Urinary bladder (tissue), 4 donors: Measurements from ENCODE around the gene IMP4. TPM values are rescaled to one million over a fixed set of nuclear protein-coding genes. Genes with fewer than 3 reads are reported as not detected.

Source experiments
- DNase-seq: peaks from one replicate; pipeline ENCODE4 v3.0.0-alpha.2; 2015; ENCODE audit errors: extremely low spot score
- H3K27ac ChIP-seq: one replicate; pipeline ENCODE4 v1.5.1; 2013; ENCODE audit warnings: low read depth, mild to moderate bottlenecking, moderate library complexity
- H3K36me3 ChIP-seq: one replicate; pipeline ENCODE4 v1.6.1; 2013; ENCODE audit warnings: mild to moderate bottlenecking, moderate library complexity; ENCODE audit not compliant: insufficient read depth
- H3K4me1 ChIP-seq: one replicate; pipeline ENCODE4 v1.6.1; 2013; ENCODE audit warnings: mild to moderate bottlenecking, moderate library complexity; ENCODE audit not compliant: insufficient read depth
- H3K4me3 ChIP-seq: one replicate; pipeline ENCODE4 v1.5.1; 2013; ENCODE audit warnings: low read depth, low read length
- WGBS: extraction: QIAGEN DNeasy Blood & Tissue Kit; methylation state at CpG from one replicate; pipeline ENCODE4 v1.1.7; 2013; 5-methylcytosine and 5-hydroxymethylcytosine counted together
- polyA plus RNA-seq: library from polyadenylated mRNA; stranded (reverse); fragments of 200-250 nt; gene quantifications from one replicate; pipeline ENCODE4 v1.2.3, GENCODE V29; 2013
- total RNA-seq: library from RNA; depleted of rRNA; stranded (reverse); fragments of >200 nt; gene quantifications from one replicate; pipeline ENCODE4 v1.2.3, GENCODE V29; 2014
- donor health status: healthy with polysubstance abuse.
- donor health status: healthy.

Gene IMP4
- total and polyA plus RNA-seq, 2 donors, result 22.3 to 102 TPM

DNA sequence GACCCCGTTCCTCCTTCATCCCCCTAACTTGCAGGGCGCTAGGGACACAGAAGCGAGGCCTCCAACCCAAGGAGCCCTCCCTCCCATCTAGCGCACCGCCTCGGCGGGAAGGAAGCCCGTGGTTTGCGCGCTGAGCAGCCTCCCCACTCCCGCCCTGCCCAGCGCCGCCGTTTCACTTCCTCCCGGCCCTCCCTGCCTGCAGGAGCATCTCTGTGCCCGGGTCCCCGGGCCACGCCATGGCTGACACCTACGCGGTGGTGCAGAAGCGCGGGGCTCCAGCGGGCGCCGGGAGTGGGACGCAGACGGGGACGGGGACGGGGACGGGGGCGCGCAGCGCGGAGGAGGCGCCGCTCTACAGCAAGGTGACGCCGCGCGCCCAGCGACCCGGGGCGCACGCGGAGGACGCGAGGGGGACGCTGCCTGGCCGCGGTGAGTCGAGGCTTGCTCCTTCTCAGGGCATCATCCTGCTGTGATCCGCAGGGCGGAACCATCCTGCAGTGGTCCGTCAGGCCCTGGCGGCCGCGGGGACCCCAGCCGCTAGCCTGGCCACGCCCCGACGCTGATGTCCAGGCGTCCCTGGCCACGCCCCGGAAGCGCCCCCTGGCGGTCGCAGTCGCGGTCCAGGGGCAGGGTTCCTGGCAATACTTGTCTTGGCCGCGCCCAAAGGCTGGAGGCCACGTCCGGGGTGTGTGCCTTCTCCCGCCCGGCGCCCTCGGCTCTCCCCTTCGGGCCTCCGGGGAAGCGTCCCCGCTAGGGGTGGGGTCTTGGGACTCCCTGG lies 29.5 kb downstream of the IMP4 start:
- Histone ChIP-seq H3K4me3 (peak overlapping the region; percentile 84), H3K27ac (peak overlapping the region; percentile 84), H3K36me3 (no peaks in the 10 kb centered on the region), H3K4me1 (no peaks in the 10 kb centered on the region)
- DNase-seq, result peak; percentile 51
- WGBS, result under 1% methylated on average over 81 of the region's 81 CpGs

DNA sequence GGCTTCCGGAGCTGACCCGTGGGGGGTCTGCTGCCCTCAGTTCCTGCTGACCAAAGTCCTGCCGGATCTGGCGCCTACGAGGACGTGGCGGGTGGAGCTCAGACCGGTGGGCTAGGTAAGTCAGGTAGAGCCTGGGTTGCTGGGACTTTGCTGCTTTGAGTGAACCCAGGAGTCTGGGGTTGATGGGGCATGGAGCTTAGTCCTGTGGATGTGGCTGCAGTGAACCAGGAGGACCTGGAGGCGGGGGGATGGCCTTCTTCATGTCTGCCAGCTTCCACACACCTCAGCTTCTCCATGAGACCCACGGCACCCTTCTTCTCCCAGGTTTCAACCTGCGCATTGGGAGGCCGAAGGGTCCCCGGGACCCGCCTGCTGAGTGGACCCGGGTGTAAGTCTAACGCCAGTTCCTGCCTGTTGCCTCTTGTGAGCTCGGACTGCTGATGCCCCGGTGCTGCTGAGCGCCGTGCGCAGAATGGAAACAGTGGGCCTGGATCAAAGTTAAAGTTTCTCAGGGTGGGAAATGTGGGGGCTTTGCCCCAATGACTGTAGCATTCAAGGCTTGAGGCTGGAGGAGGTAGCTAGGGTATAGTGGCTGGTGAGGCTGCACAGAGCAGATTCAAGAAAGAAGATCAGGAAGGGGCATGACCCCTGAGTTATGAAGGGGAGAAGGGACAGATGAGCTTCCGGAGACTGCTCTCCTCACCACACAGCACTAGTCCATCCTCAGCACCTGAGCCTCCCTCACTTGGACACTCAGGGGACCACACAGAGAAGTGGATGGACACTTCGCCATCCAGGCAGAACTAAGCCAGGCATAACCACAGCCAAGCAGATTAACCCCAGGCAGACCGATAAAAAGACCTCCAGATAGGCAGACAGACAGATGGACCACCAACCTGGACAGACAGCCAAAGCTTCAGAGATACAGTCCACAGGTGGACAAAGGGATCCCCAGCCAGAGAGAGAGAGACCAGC lies 30.4 kb downstream of the IMP4 start:
- Histone ChIP-seq H3K4me3 (peak overlapping the region; percentile 84), H3K4me1 (no peaks in the 10 kb centered on the region), H3K36me3 (no peaks in the 10 kb centered on the region), H3K27ac (peak overlapping the region; percentile 84)
- no peak for DNase-seq
- 40% methylated on average over 24 of the region's 24 CpGs for WGBS

DNA sequence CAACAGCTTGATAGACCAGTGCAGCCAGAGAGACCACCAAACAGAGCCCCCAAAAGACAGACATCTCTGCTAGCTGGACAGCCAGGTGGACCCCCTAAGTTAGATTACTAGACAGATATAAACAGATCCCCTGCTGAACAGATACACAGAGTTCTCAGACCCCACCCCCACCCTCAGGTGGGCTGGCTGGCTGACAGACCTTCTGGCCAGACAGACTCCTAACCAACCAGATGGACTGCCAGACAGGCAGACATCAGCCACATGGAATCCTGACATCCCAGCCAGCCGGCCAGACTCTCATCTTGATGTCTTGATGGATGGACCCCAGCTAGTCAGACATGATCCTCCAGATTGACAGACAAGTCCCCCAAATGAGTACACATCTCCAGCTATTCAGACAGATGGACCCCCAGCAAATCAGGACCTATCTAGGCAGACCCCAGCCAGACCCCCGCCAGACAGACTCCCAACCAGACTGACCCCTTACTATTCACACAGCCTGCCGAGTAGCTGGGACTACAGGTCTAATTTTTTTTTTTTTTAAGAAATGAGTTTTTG lies 31.2 kb downstream of the IMP4 start:
- no peaks in the 10 kb centered on the region for H3K36me3 ChIP-seq
- 94% methylated on average over 3 of the region's 3 CpGs for WGBS
- no peak overlapping the region for H3K4me3 ChIP-seq
- DNase-seq, result no peak
- no peak overlapping the region for H3K27ac ChIP-seq
- no peaks in the 10 kb centered on the region for H3K4me1 ChIP-seq

DNA sequence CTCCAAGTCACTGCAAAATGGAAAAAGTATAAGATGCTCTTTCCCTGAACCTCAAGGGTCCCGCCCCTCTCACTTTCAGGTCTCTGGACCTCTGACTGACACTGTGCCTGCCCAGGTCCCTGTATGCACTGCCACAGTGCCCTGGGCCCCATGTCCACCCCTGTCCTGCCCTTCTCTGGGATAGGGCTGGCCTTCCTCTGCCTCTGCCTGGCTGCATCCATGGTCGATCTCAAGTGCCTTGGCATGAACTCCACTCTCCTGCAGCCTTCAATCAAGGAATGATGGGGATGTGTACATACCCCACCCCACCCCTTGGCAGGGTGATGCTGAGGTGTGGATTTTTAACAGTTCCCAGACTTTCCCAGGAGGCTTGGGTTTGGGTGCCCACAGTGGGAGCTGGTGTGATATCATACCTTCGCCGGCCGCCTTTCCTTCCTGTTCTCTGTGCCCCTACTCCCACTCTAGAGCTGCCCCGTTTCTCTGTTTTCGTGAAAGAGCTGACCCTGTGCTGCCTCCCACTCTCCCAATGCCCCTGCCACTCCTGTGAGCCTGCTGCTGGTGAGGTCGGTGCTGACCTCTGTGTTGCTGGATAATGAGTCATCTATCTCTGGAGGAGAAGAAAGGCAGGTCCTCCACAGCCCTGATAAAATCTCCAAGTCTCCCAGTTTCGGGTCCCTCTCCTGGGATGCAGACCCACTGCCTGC lies 32.0 kb downstream of the IMP4 start:
- H3K4me1 ChIP-seq, result no peaks in the 10 kb centered on the region
- 87% methylated on average over 9 of the region's 9 CpGs for WGBS
- no peak for DNase-seq
- no peaks in the 10 kb centered on the region for H3K36me3 ChIP-seq
- H3K27ac ChIP-seq, result no peak overlapping the region
- no peak overlapping the region for H3K4me3 ChIP-seq

DNA sequence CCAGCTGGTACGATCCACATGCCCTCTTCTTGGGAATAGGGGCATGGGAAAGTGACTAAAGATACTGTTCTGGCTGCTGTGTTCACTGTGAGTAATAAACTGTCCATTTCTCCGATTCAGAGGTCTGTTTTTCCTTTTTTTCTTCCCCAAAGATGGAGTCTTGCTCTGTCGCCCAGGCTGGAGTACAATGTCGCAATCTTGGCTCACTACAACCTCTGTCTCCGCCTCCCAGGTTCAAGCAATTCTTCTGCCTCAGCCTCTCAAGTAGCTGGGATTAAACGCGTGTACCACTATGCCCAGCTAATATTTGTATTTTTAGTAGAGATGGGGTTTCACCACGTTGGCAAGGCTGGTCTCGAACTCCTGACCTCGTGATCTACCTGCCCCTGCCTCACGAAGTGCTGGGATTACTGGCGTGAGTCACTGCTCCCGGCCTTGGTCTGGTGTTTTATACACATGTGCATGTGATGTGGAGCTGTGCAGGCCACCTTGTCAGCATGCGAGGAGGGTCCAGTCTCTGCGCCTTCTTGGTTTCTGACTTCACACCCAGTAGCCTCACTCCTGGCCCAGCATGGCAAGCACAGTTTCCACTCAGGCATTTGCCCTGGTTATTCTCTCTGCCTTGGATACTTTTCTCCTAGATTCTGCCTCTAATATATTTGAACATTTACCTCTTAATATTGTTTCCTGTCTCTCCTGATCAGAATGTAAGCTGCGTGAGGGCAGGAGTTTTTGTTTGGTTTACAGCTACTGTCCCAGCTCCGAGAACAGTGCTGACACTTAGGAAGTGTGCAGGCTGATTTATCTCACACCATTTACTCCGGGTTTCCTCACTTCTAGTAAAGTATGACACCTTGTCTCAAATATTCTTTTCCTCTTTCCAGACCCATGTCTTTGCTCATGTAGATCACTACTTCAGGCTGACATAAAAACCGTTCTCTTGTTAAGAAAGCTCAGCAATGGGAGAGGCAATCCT lies 32.9 kb downstream of the IMP4 start:
- no peak overlapping the region for H3K4me3 ChIP-seq
- H3K36me3 ChIP-seq, result no peaks in the 10 kb centered on the region
- WGBS, result 94% methylated on average over 19 of the region's 19 CpGs
- no peaks in the 10 kb centered on the region for H3K4me1 ChIP-seq
- DNase-seq, result no peak
- no peak overlapping the region for H3K27ac ChIP-seq

DNA sequence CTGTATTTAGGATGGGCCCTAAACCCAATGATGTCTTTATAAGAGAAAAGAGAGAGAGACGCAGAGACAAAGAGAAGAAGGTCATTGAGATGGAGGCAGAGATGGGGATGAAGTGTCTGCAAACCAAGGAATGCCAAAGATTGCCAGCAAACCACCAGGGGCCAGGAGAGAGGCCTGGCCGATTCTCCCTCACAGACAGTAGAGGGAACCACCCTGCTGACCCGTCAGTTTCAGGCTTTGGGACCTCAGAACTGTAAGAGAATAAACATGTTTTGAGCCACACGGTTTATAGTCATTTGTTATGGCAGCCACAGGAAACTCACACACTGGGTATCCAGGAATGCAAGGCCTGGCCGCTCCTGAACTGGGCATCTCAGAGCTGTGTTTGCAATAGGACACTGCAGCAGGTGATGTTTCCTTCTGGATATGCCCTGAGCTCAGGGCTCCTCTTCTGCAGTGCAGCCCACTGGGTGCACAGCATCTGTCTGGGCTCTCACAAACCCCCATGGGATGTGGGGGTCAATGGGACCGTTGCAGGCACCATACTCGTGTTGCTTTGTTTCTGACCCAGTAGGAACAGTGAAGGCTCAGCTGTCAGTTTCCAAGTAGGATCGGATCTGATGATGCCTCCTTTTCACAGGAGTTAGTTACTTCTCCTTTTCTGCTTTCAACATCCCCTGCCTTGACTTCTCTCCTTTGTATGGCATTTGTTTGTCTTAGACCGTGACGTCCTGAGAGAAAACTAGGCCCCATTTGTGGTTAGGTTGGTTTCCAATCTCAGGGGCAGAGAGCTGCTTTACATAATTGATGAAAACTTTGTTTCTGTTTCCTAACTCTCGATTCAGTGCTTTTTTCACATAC lies 34.0 kb downstream of the IMP4 start:
- Histone ChIP-seq H3K27ac (no peak overlapping the region), H3K4me3 (no peak overlapping the region), H3K36me3 (no peaks in the 10 kb centered on the region), H3K4me1 (no peaks in the 10 kb centered on the region)
- WGBS, result 75% methylated on average over 11 of the region's 11 CpGs
- no peak for DNase-seq

DNA sequence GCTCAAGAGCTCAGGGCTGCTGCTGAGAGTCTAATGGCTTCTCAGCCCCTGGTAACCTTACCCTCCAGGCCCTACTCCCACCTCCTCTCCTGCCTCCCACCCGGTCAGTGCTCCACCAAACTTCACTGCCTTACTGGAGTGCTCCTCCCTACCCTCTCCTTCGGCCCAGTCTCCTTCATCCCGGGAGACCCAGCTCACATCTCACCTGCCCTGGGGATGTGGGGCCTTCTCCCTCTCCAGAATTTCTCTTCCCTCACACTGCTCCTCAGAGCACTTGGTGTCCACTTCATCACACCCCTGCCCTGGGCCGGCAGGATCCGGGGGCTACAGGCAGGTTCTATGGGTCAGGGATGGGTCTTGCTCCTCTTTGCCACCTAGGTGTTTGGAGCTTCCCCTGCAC lies 34.8 kb downstream of the IMP4 start:
- DNase-seq, result no peak

DNA sequence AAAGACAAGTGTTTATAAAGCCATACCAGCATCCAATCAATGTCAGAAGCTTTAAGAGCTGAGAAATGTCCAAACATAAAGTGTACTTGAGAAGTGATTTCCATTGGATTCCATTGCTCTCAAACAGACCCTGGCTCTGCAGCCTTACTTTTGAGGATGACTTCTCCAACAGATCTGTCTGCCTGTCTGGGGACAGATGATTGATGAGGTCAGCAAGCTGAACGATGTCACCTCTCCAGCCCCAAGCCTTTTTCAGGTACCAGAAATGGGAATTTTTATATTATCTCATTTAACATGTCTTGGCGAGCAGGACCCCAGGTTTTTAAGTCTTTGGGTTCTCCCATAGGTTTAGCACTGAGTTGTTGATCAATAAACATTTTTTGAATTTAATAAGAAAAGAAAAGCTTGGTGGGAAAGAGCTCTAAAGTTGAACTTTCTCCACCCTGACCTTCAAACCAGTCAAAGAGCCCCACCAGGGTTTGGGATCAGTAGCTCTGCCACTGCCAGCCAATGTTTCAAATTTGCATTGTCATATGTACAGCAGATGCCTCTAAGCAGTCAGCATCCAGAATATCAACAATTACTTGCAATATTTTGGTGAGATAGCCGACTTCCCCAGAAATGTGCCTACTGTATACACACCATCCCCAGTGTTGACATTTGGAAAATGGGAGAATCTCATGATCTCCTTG lies 35.7 kb downstream of the IMP4 start:
- no peak overlapping the region for H3K27ac ChIP-seq
- DNase-seq, result no peak
- no peak overlapping the region for H3K4me3 ChIP-seq
- no peaks in the 10 kb centered on the region for H3K4me1 ChIP-seq
- 92% methylated on average over 3 of the region's 3 CpGs for WGBS
- H3K36me3 ChIP-seq, result no peaks in the 10 kb centered on the region

More for the DNA sequence above, 34.8 kb downstream of the IMP4 start:
- H3K27ac ChIP-seq, result no peak overlapping the region
- H3K4me3 ChIP-seq, result no peak overlapping the region
- no peaks in the 10 kb centered on the region for H3K4me1 ChIP-seq
- 86% methylated on average over 5 of the region's 5 CpGs for WGBS
- no peaks in the 10 kb centered on the region for H3K36me3 ChIP-seq

DNA sequence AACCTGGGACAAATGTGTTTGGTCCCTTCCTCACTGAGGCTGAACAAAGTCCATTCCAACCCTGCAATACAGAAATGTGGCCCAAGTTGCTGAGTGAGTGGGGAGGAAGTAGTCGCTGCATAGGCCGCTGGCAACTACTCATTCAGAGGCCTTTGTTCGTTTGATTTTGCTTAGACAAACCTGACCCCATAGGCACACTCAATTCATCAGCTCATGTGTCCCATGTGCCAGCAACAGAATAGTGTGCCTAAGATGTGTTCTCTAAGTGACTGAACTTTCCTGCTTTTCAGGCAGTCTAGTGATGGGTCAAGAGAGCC lies 36.2 kb downstream of the IMP4 start:
- Histone ChIP-seq H3K4me1 (no peaks in the 10 kb centered on the region), H3K4me3 (no peak overlapping the region), H3K27ac (no peak overlapping the region), H3K36me3 (no peaks in the 10 kb centered on the region)
- 89% methylated on average over 3 of the region's 3 CpGs for WGBS
- no peak for DNase-seq

DNA sequence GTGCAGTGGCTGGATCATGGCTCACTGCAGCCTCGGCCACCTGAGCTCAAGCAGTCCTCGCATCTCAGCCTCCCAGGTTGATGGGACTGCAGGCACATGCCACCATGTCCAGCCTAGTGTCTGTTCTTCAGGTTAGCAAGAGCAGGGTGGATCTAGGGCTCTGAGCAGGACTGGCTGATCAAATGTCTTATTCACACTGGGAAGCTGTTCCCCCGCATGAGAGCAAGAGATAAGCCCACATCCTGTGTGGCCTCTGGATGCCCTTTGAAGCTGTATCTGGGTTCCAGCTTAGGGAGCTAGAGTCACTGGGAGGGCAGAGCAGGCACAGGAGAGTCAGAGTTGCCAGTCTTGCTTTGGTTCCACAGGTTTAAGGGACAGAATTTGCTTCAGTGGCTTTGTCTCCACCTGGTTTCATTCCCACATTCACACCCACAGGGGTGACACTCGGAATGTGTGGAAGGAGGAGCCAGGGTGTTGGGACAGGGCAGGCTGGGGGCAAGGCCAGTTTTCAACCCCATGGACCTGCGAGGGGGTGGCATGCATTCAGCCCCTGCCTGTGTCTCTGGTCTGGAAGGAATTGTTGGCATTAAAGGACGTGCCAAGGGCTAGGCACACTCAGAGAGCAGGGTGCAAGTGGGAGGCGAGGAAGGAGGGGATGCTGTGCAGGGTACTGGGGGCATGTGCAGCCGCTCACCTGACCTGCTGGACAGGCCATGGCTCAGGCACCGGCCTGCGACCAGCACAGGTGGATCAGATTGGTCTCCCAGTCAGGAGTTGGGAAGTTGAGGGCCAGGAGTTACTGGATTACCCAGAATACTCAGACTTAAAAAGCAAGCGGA lies 37.6 kb downstream of the IMP4 start:
- no peaks in the 10 kb centered on the region for H3K4me1 ChIP-seq
- no peak overlapping the region for H3K27ac ChIP-seq
- DNase-seq, result no peak

DNA sequence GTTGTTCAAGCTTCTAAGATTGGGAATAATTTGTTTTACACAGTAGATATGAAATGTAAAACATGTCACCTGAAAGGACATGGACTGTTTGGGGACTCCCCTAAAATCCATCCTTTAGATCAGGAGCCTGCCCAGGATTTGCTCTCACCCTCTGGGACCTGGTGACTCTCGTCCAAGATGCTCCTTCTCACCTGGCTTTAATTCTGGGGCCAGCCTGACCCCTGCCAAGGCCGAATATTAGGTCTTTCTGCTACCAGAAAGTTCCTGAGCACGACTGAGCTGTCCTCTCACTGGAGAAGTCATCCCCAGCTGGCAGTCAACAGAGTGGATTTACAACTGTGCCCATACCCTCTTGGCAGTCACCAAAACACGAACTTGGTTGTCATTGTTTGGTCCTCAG lies 38.4 kb downstream of the IMP4 start:
- WGBS, result 86% methylated on average over 4 of the region's 4 CpGs
- DNase-seq, result no peak
- no peak overlapping the region for H3K27ac ChIP-seq
- no peaks in the 10 kb centered on the region for H3K36me3 ChIP-seq
- H3K4me1 ChIP-seq, result no peaks in the 10 kb centered on the region
- no peak overlapping the region for H3K4me3 ChIP-seq

More for the DNA sequence above, 37.6 kb downstream of the IMP4 start:
- H3K36me3 ChIP-seq, result no peaks in the 10 kb centered on the region
- H3K4me3 ChIP-seq, result no peak overlapping the region
- 91% methylated on average over 11 of the region's 11 CpGs for whole genome bisulfite sequencing
